Breast epithelium (tissue), 3 donors: ENCODE results near the gene TCEAL8.

ENCODE experiments used
- POLR2A ChIP-seq: fragments of 450-650 bp; IDR thresholded peaks from one replicate; pipeline ENCODE4 v1.6.1; 2016; ENCODE audit warnings: antibody characterized with exemption, mild to moderate bottlenecking, moderate library complexity
- POLR2AphosphoS5 ChIP-seq, 3 donors: sonication (generic); formaldehyde crosslinking; IDR thresholded peaks; one replicate each; pipeline ENCODE4 v1.6.1; 2017; ENCODE audit warnings: antibody characterized with exemption in 3 of 3
- TF ChIP-seq, protein P1 (sequence below), 3 donors: fragments of 450-650 bp; IDR thresholded peaks; one replicate each; pipeline ENCODE4 v1.5.1; 2016 to 2017; ENCODE audit warnings: antibody characterized with exemption in 3 of 3, mild to moderate bottlenecking in 3 of 3, moderate library complexity in 3 of 3

DNA sequence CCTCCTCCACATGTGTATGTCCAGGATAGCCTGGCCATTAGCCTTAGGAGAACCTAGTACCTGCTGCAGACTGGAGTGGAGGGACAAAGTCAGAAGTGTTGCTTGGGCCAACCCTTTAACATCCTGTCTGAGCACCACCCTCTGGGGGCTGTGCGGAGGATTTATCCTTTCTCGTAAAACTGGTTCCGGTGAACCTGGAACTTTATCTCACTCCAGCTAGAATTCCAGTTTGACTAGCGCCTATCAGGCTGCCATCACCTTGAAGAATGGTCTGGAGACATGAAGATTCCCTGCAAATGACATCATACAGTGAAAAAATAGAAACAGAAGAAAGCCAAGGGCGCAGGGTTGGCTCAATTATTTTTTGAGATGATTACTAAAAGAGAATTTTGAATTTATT, 4.0 kb downstream of the TCEAL8 start:
- TF ChIP-seq, protein P1, sequence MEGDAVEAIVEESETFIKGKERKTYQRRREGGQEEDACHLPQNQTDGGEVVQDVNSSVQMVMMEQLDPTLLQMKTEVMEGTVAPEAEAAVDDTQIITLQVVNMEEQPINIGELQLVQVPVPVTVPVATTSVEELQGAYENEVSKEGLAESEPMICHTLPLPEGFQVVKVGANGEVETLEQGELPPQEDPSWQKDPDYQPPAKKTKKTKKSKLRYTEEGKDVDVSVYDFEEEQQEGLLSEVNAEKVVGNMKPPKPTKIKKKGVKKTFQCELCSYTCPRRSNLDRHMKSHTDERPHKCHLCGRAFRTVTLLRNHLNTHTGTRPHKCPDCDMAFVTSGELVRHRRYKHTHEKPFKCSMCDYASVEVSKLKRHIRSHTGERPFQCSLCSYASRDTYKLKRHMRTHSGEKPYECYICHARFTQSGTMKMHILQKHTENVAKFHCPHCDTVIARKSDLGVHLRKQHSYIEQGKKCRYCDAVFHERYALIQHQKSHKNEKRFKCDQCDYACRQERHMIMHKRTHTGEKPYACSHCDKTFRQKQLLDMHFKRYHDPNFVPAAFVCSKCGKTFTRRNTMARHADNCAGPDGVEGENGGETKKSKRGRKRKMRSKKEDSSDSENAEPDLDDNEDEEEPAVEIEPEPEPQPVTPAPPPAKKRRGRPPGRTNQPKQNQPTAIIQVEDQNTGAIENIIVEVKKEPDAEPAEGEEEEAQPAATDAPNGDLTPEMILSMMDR (IDR thresholded peaks at IDR 0.05) = no peak
- TF ChIP-seq POLR2A (no peak), POLR2AphosphoS5 (IDR thresholded peaks at IDR 0.05) (no peak)
